Measurements from ENCODE around the gene NUDT3.

DNA sequence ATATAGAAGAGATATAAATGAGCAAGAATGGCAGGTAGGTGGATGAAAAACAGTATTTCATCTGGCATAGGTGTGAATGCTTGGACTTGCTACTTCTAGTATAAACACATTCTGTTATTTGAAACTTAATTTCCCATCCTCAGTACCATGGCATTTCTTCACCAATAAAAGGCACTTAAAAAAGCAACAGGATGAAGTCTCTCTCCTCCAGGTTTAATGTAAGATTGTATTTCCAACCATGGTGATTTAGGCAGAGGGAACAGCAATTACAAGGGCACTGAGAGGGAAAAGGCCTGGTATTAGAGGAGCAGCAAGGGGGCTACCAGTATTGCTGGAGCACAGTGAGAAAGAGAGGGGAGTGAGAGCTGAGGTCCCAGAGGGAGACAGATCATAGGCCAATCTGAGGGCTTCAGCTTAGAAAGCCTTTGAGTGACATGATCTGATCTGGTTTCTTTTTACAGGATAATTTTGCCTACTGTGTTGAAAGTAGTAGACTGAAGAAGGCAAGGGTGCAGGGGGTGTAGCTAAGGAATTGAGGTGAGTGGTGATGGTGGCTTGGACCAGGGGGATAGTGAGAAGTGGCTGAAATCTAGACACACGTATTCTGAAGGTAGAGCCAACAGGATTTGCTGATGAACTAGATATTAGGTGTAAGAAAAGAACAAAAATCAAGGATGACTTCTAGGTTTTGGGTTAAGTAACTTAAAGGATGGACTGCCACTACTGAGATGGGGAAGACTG is 75.9 kb downstream of the NUDT3 start:
- no peak for TF ChIP-seq RAD21 (IDR thresholded peaks at IDR 0.05; ENCODE audit: low read length)
- no peak for TF ChIP-seq GABPA (IDR thresholded peaks at IDR 0.05; ENCODE audit: low read depth)
- no peak for TF ChIP-seq JUND (IDR thresholded peaks at IDR 0.05)
- no peak for TF ChIP-seq GATA2 (CRISPR knock-in tag; IDR thresholded peaks at IDR 0.05)
- no peak for TF ChIP-seq TEAD4 (IDR thresholded peaks at IDR 0.05; ENCODE audit: borderline replicate concordance, insufficient read depth)
- TF ChIP-seq, protein P1, sequence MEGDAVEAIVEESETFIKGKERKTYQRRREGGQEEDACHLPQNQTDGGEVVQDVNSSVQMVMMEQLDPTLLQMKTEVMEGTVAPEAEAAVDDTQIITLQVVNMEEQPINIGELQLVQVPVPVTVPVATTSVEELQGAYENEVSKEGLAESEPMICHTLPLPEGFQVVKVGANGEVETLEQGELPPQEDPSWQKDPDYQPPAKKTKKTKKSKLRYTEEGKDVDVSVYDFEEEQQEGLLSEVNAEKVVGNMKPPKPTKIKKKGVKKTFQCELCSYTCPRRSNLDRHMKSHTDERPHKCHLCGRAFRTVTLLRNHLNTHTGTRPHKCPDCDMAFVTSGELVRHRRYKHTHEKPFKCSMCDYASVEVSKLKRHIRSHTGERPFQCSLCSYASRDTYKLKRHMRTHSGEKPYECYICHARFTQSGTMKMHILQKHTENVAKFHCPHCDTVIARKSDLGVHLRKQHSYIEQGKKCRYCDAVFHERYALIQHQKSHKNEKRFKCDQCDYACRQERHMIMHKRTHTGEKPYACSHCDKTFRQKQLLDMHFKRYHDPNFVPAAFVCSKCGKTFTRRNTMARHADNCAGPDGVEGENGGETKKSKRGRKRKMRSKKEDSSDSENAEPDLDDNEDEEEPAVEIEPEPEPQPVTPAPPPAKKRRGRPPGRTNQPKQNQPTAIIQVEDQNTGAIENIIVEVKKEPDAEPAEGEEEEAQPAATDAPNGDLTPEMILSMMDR (IDR thresholded peaks at IDR 0.05): no peak
- TF ChIP-seq, protein P2, sequence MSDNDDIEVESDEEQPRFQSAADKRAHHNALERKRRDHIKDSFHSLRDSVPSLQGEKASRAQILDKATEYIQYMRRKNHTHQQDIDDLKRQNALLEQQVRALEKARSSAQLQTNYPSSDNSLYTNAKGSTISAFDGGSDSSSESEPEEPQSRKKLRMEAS (IDR thresholded peaks at IDR 0.05; ENCODE audit: low read depth): no peak
- no peak for TF ChIP-seq YY1 (IDR thresholded peaks at IDR 0.05; ENCODE audit: low read depth)
- no peak for TF ChIP-seq FOXM1 (IDR thresholded peaks at IDR 0.05; ENCODE audit: low read depth)
- TF ChIP-seq, protein P3, sequence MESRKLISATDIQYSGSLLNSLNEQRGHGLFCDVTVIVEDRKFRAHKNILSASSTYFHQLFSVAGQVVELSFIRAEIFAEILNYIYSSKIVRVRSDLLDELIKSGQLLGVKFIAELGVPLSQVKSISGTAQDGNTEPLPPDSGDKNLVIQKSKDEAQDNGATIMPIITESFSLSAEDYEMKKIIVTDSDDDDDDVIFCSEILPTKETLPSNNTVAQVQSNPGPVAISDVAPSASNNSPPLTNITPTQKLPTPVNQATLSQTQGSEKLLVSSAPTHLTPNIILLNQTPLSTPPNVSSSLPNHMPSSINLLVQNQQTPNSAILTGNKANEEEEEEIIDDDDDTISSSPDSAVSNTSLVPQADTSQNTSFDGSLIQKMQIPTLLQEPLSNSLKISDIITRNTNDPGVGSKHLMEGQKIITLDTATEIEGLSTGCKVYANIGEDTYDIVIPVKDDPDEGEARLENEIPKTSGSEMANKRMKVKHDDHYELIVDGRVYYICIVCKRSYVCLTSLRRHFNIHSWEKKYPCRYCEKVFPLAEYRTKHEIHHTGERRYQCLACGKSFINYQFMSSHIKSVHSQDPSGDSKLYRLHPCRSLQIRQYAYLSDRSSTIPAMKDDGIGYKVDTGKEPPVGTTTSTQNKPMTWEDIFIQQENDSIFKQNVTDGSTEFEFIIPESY (IDR thresholded peaks at IDR 0.05; ENCODE audit: borderline replicate concordance, low read depth): no peak
- TF ChIP-seq, protein P4, sequence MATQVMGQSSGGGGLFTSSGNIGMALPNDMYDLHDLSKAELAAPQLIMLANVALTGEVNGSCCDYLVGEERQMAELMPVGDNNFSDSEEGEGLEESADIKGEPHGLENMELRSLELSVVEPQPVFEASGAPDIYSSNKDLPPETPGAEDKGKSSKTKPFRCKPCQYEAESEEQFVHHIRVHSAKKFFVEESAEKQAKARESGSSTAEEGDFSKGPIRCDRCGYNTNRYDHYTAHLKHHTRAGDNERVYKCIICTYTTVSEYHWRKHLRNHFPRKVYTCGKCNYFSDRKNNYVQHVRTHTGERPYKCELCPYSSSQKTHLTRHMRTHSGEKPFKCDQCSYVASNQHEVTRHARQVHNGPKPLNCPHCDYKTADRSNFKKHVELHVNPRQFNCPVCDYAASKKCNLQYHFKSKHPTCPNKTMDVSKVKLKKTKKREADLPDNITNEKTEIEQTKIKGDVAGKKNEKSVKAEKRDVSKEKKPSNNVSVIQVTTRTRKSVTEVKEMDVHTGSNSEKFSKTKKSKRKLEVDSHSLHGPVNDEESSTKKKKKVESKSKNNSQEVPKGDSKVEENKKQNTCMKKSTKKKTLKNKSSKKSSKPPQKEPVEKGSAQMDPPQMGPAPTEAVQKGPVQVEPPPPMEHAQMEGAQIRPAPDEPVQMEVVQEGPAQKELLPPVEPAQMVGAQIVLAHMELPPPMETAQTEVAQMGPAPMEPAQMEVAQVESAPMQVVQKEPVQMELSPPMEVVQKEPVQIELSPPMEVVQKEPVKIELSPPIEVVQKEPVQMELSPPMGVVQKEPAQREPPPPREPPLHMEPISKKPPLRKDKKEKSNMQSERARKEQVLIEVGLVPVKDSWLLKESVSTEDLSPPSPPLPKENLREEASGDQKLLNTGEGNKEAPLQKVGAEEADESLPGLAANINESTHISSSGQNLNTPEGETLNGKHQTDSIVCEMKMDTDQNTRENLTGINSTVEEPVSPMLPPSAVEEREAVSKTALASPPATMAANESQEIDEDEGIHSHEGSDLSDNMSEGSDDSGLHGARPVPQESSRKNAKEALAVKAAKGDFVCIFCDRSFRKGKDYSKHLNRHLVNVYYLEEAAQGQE (IDR thresholded peaks at IDR 0.05; ENCODE audit: low read depth, low read length): no peak
